Pulmonary artery endothelial cell (primary cell): Measurements from ENCODE around the gene RASA1. TPM values are rescaled to one million over a fixed set of nuclear protein-coding genes. Genes with fewer than 3 reads are reported as not detected.

Source experiments
- total RNA-seq: library from RNA; depleted of rRNA; stranded (reverse); fragments of >200 nt; gene quantifications from 2 replicates; pipeline ENCODE4 v1.2.3, GENCODE V29; 2014

RASA1 gene
- total RNA-seq, 1 donor from 2014 or later, result 37.7 TPM

Other genes starting within 250 kb of the RASA1 start
- 86.8 and 99.4 TPM in 2 replicates for gene CCNH, start 145.0 kb downstream of the RASA1 start, total RNA-seq